Right renal cortex interstitium (tissue), 3 donors: ENCODE results near the gene TMEM120A. TPM values are rescaled to one million over a fixed set of nuclear protein-coding genes. Genes with fewer than 3 reads are reported as not detected.

Source experiments
- DNase-seq, 3 donors: peaks; one replicate each; pipeline ENCODE4 v3.0.0-alpha.2; 2013; ENCODE audit warnings: low read depth in 3 of 3, low spot score in 2 of 3
- polyA plus RNA-seq, 3 donors: library from polyadenylated mRNA; unstranded; fragments of 120-200 nt; gene quantifications; one replicate each; pipeline ENCODE4 v1.2.1, GENCODE V29; 2013; ENCODE audit not compliant: insufficient read length in 3 of 3

Gene TMEM120A
- polyA plus RNA-seq, 3 donors = 50.8 to 63.5 (median 62.2) TPM

DNA sequence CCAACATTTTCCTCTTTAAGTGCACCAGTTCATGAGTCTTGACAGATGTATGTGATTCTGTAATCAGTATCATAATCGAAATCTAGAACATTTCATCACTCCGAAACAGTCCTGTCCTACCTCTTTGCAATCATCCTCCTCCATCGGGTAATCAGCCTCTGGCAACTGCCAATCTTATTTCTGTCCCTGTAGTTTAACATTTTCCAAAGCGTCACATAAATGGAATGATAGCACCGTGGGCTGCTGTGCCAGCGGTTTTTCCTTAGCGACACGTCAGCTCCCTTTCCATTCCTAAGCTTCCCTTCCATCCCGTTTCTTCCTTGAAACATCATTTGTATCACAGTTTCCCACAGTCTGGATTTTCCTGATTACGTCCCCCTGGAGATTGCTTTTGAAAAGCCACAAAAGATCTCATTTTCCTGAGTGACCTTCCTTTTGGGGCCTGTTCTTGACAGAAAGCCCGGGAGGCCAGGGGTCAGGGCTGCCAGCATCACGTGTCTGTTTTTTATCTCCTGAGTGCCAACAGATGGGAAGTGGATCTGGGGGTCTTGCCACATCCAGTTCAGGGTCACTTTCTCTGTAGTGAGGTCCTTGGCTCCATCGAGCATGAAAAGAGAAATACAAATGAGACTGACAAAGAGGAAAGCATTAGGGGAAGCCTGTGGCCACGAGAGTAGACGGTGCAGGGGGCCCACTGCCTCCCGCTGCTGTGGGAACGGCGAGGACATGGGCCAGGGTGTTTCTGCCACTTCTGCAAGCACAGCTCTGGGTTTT lies 31.6 kb downstream of the TMEM120A start:
- DNase-seq = no peak

DNA sequence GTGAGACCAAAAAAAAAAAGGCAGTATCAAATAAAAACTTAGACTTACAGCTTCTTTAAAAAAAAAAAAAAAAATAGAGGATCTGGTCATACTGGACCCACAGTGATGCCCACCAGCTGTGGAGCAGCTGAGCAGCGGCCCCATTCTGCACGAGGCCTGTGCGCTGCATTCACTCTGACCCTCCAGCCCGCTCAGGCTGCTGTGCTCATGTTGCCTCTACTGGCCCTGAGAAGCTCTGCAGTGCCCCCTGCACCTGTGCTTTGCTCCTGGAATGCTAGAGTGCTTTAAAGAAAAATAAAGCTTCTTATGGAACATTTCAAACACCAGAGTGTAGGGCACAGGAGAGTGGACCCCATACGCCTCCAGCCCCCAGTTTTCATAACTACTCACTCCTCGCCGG lies 33.2 kb downstream of the TMEM120A start:
- DNase-seq = no peak

DNA sequence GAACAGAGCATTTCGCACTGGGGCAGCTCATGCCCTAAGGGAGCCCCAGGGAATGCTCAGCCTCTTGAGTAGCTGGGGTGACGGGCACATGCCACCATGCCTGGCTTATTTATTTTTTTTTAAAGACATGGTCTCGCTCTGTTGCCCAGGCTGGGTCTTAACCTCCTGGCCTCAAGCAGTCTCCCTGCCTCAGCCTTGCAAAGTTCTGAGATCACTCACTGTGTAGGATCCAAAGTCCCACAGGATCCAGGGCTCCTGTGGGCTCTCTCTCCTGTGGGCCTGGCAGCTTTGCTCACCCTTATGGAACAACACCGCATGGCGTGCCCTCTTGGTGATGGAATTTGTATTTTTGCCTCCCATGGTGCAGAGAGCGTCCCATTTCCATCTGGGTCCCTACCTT lies 34.0 kb downstream of the TMEM120A start:
- DNase-seq = no peak

DNA sequence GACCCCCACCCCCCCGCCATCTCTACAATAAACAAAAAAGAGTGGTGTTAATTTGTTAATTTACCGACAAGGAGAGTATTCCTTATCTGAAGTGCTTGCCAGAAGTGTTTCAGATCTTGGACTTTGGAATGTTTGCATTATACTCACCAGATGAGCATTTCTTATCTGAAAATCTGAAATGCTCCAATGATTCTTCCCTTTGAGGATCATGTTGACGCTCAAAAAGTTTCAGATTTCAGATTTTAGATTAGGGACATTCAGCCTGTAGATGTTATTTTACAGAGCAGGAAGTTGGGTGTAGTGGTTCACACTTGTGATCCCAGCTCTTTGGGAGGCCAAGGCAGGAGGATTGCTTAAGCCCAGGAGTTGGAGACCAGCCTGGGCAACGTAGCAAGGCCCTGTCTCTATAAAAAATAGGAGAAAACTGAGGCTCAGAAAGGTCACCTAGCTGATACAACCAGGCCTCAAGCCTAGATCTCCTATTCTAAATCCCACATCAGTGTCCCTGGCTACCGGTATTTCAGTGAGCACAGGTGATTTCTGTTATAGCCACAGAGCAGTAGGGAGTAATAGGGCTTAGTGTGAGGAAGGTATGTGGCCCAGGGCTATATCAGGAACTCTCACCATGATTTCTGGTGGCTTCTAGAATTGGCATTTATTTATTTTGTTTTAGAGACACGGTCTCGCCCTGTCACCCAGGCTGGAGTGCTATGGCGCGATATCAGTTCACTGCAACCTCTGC lies 35.4 kb downstream of the TMEM120A start:
- DNase-seq = no peak

DNA sequence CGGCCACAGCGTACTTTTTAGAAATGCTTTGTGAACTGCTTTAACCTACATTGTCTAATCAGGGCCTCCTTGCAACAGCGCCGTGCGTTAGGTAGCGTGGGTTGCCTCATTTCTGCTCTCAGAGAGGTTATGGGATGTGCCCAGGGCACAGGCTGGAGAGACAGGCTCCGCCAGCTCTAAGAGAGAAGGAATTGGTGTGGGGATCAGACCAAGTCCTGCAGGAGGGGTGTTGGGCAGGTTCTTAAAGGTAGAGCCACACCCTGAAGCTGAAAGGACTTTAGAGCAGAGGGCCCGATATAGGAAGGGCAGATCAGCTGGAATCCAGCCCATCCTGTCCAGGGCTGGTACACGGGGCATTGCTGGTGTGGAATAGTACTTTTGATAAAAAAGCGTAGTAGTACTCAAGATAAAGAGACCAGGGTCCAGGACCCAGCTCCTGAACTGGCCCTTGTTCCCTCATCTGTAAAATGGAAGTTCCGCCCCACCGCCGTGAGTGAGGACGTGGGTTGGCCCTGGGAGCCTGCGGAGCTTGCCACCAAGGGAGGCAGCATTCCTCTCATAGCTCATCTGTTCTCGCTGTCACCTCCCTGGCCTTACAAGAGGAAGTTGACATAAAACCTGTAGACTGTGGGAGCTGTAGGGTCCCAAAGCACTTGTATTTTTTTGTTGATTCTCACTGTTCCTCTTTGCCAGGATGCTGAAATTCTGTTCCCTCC lies 37.2 kb downstream of the TMEM120A start:
- DNase-seq = no peak

DNA sequence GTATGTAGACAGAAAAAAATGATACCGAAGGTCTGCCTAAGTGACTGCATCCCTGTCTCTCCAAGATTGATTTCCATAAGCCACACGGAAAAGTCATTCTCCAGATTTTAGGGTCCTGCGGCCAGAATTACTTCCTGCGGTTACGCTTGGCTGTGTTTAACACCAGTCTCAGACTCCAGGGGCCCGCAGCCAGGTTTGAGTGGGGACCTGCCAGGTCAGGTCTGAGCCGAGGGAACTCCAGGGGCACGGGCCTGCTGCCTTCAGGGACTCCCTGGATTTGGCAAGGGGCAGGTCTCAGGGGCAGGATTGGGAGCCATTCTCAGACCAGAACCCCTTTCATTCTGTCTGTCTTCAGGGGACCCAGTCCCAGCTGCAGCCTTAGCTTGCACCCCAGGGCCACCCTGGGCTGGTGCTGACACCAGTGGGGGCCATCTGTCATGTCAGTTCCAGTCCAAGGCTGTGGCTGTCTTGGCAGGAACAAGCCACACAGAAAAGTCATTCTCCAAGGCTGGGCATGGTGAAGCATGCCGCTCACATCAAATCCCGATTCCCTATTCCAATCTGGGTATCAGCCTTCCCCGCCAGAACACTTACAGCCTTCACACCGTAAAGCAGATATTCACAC lies 39.0 kb downstream of the TMEM120A start:
- DNase-seq = no peak

DNA sequence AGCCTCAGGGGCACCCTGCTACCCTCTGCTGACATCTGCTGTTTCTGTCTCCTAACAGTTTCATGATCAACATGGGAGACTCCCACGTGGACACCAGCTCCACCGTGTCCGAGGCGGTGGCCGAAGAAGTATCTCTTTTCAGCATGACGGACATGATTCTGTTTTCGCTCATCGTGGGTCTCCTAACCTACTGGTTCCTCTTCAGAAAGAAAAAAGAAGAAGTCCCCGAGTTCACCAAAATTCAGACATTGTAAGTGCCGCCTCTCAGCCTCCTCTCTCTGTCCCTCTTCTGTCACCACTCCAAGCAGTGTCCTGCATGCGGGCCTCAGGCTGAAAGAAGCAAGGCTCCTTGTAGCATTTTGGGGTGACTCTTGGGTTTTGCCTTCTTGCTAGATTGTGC lies 40.5 kb downstream of the TMEM120A start:
- no peak for DNase-seq

DNA sequence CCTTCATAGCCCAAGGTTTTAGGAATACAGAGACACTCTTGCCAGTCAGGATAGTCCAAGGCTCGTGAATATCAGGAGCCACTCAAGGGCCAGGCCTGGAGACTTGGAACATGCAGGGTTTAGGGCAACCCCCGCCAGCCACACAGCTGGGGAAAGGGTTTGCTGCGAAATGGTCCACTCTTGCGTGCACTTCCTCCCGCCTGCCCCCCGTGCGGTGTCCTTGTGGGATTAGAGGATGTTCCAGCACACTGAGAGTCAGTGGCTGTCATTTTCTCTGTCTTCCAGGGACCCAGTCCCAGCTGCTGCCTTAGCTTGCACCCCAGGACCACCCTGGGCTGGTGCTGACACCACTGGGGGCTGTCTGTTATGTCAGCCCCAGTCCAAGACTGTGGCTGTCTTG lies 41.0 kb downstream of the TMEM120A start:
- no peak for DNase-seq

DNA sequence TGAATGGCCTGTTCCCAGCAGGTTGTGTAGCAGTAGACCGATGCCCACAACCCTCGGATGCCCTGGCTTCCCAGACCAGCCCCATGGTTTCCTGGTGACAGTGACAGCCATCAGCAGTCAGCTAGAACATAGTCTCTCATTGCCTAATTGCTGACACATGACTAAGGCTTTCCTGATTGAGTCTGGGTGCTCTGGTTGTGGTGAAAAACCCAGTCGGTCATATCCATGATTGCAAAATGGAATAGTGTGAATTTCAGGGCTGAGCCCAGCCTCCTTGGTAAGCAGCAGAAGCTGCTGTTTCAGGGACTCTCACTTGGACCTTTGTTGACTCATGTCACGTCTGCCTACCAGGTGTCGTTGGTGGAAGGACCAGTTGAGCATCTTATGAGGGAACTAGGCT lies 42.9 kb downstream of the TMEM120A start:
- no peak for DNase-seq

DNA sequence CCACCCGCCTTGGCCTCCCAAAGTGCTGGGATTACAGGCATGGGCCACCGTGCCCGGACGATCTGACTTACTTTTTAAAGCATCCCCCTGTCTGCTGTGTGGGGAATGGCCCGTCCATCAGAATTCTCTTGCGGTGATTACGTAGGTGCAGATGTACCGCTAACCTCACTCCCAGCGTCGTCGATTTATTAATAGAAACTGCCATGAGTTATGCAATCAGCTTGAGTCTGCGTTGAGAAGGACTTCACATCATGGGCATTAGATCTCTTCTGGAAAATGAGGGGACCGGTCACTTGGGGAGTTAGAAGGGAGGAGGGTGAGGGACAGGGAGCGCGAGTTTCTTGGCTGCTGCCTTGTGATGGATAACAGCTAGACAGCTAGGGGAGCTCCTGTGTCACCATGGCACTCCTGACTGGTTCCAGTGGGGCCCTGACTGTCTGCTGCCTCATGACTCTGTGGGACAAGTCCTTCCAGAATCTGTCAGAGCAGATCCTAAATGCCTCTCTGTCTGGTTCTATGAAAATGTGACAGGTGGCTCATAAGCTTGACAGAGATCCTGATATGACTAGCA lies 44.2 kb downstream of the TMEM120A start:
- no peak for DNase-seq

DNA sequence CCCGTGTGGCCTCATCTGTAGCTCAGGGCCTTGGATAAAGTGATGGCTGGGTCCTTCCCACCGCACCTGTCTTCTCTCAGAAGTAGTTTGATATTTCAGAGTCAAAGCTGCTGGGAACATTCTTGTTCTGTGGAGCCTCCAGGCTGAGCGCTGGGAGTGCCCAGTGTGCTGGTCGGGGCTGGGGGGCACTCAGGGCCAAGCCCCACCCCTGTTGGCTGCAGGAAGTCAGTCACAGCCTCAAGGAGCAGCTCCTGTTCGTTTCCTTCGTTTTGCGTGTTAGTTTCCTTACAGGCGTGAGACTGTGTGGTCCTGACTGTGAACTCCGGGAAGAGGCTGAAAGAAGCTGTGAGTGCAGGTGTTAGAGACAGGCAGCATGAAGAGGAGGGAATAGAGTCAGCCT lies 46.2 kb downstream of the TMEM120A start:
- no peak for DNase-seq

DNA sequence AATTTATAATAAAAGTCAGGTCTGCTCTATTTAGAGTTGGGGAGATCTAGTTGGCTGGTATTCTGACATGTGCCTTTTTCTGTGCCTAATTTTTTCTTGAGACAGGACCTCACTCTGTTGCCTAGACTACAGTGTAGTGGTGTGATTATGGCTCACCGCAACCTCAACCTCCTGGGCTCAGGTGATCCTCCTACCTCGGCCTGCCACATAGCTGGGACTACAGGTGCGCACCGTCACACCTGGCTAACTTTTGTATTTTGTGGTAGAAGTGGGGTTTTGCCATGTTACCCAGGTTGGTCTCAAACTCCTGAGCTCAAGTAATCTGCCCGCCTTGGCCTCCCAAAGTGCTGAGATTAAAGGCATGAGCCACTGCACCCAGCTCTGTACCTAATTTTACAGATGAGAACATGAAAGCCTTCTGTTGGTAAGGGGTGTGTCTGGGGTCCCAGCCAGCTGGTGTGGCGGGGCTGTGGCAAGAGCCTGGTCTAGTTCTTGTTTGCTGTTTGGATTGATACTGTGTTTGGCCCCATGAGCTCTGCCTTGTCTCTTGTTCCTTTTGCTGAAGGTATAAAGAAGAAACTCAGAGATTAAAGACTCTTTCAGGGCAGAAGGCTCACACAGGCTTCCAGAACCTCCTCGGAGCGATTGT lies 48.1 kb downstream of the TMEM120A start:
- no peak for DNase-seq

DNA sequence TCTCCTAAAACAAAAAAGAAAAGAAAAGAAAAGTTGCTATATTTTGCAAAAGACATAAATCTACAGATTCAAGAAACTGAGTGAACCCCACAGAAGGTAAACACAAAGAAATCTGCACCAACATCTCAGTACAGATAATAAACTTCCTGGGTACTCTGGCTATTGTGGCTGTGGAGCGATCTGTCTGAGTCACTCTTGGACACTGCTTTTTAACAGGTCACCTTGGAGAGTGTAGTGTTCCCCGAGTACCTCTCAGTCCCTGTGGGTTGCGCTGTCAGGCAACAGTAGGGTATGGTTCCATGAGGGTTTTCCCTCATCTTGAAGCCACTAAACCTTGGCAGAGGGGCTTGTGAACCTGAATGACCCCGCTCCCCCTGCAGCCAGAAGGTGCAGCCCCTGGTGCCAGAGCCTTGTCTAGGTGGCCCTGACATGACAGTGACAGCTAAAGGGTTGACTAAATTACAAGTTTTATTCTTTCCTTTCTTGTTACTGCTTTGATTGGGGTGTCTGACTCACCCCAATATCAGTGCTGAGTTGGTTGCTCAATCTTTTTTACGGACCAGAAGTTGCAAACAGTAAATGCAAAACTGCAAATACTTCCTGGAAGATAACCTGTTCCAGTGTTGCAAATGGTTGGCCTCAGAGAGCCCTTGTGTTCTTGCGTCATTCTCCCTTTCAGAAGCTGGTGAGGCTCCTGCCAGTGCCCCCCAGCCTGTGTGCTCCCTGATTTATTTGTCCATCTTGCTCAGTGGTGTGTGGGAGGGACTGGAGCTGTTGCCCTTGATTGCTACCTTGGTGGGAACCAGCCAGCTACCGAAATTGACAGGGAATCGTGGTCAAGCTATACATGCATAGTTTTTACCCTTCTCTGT lies 48.9 kb downstream of the TMEM120A start:
- DNase-seq = no peak

DNA sequence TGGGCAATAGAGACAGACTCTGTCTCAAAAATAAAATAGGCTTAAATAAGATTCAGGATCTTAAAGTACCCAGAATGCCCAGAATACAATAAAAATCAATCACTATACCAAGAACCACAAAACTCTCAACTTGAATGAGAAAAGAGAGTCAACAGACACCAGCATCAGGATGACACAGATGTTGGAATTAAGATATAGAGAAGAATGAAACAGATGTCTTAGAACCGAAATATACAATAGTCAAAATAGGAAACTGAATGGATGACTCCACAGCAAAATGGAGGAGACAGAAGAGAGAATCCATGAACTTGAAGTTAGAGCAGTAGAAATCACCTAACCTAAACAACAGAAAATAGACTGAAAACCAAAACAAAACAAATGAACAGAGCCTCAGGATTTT lies 49.9 kb downstream of the TMEM120A start:
- DNase-seq = no peak

DNA sequence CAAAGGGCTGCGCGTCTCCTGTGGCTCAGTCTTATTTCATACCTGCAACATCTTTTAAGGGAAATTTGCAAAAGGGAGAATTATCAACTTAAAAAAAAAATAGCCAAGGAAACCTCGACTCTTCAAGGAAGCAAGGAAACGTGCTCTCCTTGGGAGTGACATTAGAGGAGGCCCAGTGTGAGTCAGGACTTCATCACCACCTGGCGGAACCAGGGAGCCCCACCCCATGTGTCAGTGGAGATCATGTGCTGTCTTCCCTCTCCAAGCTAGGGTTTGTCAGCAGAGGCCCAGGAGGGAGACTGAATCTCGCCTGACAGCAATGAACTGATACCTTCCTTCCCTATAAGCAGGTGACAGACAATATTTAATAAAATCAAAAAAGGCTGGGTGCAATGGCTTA lies 50.5 kb downstream of the TMEM120A start:
- DNase-seq = no peak

DNA sequence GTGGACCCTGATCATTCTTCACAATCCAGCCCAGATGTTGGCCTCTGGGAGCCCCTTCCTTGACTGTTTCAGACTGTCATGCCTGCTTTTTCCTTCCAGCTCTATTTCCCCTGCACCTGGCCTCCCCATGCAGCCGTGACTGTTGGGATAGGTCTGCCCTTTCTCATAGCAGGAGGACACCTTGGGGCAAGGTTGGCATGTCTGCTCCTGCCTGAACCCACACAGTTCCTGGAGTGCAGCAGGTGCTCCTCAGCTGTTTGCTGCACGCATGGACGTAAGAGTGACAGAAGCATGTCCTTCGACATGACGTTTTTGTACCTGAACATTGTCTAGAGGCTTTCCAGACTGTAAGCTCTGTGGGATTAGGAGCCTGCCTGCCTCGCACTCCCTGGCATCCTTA lies 55.5 kb downstream of the TMEM120A start:
- no peak for DNase-seq

DNA sequence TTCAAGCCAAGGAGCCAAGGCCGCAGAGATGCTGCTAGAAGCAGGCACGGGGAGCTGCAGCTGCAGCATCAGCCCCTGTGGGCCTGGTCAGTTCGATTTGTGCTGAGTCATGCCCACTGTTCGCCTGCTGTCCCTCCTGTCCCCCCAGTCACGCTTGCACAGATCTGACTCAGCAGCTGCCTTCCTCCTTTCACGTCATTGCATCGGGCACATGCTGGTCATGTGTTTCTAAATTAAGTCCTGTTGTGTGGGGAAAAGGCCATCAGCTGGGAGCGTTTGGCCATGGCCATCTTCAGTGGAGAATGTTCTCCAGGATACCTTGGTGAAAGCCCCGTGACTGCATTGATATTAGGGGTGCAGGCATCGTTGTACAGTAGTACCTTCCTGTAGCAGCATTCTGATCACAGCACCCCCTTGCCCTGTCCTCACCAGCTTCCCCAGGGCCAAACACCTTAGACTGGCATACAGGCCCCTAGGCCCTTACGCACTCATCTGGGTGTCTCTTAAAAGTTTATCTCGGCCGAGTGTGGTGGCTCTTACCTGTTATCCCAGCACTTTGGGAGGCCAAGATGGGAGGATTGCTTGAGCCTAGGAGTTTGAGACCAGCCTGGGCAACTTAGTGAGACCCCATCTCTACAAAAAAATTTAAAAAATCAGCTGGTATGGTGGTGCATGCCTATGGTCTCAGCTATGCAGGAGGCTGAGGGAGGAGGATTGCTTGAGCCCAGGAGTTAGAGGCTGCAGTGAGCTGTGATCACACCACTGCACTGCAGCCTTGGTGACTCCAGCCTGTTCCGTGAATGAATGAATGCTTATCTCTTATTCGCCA lies 56.2 kb downstream of the TMEM120A start:
- no peak for DNase-seq
